Brain microvascular endothelial cell (primary cell): Measurements from ENCODE around the gene C7orf57.
A peak's percentile ranks its signal among the peaks of the same experiment; 100 is the strongest.

Source experiments
- DNase-seq: peaks from one replicate; pipeline ENCODE4 v3.0.0-alpha.2; 2020
- H3K27ac ChIP-seq: fragments of 250-450 bp; sonication (Bioruptor Pico); 2 replicates; pipeline ENCODE4 v1.5.1; 2020; ENCODE audit warnings: mild to moderate bottlenecking, moderate library complexity
- H3K27me3 ChIP-seq: fragments of 250-450 bp; sonication (Bioruptor Pico); replicated peaks from 2 replicates; pipeline ENCODE4 v1.5.1; 2020; ENCODE audit warnings: mild to moderate bottlenecking
- H3K36me3 ChIP-seq: fragments of 250-450 bp; sonication (Bioruptor Pico); replicated peaks from 2 replicates; pipeline ENCODE4 v1.5.1; 2020; ENCODE audit warnings: mild to moderate bottlenecking
- H3K4me3 ChIP-seq: 2 replicates; pipeline ENCODE4 v1.5.1; 2011; ENCODE audit warnings: low read depth, mild to moderate bottlenecking, control low read depth, low read length, moderate library complexity
- CTCF ChIP-seq: IDR thresholded peaks from 2 replicates; pipeline ENCODE4 v1.5.1; 2011; ENCODE audit warnings: low read depth, mild to moderate bottlenecking, moderate library complexity, low read length, control low read depth, inconsistent platforms; ENCODE audit errors: missing control alignments
- in situ Hi-C: cut with HindIII; loops from 2 replicates; pipeline ENCODE4 v1.10.0; 2017; ENCODE audit warnings: low sequenced_read_pairs, low pct_ligation_motif_present

The C7orf57 gene

DNA sequence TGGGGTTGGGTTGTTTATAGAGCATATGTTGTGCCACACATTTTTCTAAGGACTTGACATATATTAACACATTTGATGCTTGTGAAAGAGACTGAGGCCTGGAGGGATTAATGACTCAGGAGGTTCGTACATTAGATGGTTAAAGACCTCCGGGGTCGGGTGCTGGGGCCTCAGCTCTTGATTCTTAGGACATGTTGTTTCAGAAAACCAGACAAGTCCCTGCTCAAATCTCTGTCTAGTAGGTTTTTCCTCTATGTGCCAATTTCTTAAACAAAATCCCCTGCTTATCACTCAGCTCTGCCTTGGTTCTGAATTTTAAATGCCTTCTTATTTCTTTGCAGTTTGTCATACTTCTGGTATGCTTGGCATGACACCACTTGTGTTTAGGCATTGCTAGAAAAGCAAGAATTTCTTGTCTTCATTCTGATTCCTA is 59.5 kb downstream of the C7orf57 start:
- no peak overlapping the region for H3K4me3 ChIP-seq
- peak overlapping the region; percentile 18 for H3K27ac ChIP-seq
- no peak for TF ChIP-seq CTCF
- no peaks in the 10 kb centered on the region for H3K27me3 ChIP-seq
- H3K36me3 ChIP-seq = peaks cover 22% of the 10 kb centered on the region
- in situ Hi-C loops = no loop called here
- DNase-seq = peak; percentile 54

DNA sequence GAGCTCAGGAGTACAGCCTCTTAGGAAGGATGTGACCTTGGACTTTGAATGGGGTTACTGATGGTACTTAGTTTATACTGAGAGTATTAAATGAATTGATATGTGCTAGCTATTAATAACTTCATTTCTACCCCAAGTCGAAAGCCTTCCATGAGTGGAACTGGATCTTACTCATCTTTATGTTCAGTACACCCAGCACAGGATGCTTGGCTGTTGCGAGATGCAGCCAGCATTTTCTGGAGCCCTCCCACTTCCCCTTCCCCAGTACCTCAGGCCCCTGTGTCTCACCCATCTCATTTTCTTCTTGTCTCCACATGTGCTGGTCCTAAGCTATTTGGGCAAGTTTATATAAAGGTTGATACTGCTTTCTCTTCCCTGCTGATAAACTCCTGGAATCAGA is 60.9 kb downstream of the C7orf57 start:
- TF ChIP-seq CTCF = no peak
- no peak overlapping the region for H3K4me3 ChIP-seq
- H3K36me3 ChIP-seq = peaks cover 28% of the 10 kb centered on the region
- in situ Hi-C loops = no loop called here
- H3K27ac ChIP-seq = no peak overlapping the region
- no peaks in the 10 kb centered on the region for H3K27me3 ChIP-seq
- no peak for DNase-seq

DNA sequence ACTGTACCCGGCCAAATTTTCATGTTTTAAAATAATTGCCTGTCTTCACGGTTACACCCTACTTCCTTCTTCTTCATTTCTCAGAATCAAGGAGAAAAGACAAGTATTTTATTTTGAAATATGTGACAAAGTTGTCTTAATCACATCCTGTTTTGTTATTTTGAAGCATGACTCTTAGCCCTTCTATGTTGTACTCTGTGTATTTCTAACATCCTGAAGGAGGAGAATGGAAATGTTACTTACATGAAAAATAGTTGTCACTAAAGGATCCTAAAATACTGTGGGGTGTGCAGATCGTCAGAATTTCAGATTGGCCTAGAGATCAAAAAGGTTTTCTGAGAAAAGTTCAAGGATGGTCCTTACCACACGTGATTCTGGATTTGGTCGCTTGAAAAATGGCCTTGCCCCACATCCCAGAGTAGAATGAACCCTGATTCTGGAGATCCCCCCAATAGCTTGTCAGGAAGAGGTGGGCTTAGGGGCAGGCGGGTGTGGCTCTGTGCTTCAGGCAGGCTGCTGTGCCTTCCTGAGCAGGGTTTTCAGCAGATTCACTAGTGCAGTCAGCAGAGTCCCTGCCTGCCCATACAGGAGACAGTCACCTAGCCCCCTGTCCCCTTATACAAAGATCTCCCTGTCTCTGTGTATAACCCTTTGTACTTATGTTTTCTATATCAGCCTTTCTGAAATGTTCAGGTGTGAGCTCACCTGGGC is 62.3 kb downstream of the C7orf57 start:
- in situ Hi-C loops = no loop called here
- H3K36me3 ChIP-seq = peaks cover 42% of the 10 kb centered on the region
- H3K27me3 ChIP-seq = no peaks in the 10 kb centered on the region
- TF ChIP-seq CTCF = no peak
- no peak overlapping the region for H3K27ac ChIP-seq
- DNase-seq = no peak
- H3K4me3 ChIP-seq = no peak overlapping the region

DNA sequence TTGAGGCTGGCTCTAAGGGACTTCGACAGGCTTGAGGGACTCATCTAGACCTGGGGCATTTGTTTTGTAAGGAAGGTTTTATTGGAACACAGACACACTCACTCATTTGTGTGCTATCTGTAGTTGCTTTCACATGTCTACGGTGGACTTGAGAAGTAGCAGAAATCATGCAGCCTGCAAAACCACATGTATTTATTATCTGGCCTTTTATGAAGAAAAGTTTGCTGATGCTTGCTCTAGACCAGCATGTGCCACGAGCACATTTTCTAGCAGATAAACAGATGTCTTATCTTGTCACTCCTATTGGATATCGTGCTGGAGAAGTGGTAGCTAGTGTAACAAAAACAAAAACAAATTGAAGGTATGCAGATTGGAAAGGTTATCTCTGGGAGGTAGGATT is 63.5 kb downstream of the C7orf57 start:
- no peak overlapping the region for H3K4me3 ChIP-seq
- DNase-seq = no peak
- no peaks in the 10 kb centered on the region for H3K27me3 ChIP-seq
- in situ Hi-C loops = no loop called here
- no peak overlapping the region for H3K27ac ChIP-seq
- TF ChIP-seq CTCF = no peak
- H3K36me3 ChIP-seq = peaks cover 49% of the 10 kb centered on the region

DNA sequence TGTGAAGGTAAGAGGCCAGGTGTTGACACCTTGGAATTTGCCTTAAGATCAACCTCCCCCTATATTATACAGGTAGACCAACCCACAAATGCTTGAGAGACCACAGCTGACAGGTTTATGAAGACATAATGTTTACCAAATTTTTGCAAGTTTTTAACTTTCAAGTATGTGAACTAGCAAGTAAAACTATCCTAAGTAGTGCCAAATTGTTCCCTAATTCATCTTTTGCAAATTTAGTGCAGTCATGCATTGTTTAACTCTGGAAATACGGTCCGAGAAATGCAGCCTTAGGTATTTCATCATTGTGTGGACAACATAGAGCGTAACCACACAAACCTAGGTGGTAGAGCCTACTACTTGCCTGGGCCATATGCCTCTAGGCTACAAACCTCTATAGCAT is 64.4 kb downstream of the C7orf57 start:
- no peak for TF ChIP-seq CTCF
- Histone ChIP-seq H3K36me3 (peaks cover 48% of the 10 kb centered on the region), H3K4me3 (no peak overlapping the region), H3K27ac (no peak overlapping the region), H3K27me3 (no peaks in the 10 kb centered on the region)
- DNase-seq = no peak
- in situ Hi-C loops = loop anchor here (25.0 kb wide), 1 partner anchor 112 kb away; the partner anchor contains the start of gene HUS1

- in situ Hi-C loops = loop anchor here (25.0 kb wide), 1 partner anchor 114 kb away; the partner anchor contains the start of gene HUS1
- Histone ChIP-seq H3K36me3 (peaks cover 51% of the 10 kb centered on the region), H3K4me3 (no peak overlapping the region), H3K27ac (no peak overlapping the region), H3K27me3 (no peaks in the 10 kb centered on the region)
- TF ChIP-seq CTCF = no peak
- DNase-seq = no peak
Measured at GRCh38 chr7:48101352-48101751, 66.0 kb downstream of the C7orf57 start.
